Thoracic aorta endothelial cell (primary cell): ENCODE data around the gene MAK. TPM values are rescaled to one million over a fixed set of nuclear protein-coding genes. Genes with fewer than 3 reads are reported as not detected.

Source experiments
- small RNA-seq: library from RNA; depleted of rRNA; stranded (forward); fragments of <200 nt; gene quantifications from one replicate; pipeline ENCODE3, GENCODE V24; 2012
- total RNA-seq: library from RNA; depleted of rRNA; stranded (reverse); fragments of >200 nt; gene quantifications from 2 replicates; pipeline ENCODE4 v1.2.3, GENCODE V29; 2012

MAK gene, protein sequence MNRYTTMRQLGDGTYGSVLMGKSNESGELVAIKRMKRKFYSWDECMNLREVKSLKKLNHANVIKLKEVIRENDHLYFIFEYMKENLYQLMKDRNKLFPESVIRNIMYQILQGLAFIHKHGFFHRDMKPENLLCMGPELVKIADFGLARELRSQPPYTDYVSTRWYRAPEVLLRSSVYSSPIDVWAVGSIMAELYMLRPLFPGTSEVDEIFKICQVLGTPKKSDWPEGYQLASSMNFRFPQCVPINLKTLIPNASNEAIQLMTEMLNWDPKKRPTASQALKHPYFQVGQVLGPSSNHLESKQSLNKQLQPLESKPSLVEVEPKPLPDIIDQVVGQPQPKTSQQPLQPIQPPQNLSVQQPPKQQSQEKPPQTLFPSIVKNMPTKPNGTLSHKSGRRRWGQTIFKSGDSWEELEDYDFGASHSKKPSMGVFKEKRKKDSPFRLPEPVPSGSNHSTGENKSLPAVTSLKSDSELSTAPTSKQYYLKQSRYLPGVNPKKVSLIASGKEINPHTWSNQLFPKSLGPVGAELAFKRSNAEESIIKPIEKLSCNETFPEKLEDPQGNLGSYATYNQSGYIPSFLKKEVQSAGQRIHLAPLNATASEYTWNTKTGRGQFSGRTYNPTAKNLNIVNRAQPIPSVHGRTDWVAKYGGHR
- total RNA-seq: 0.07 TPM in 1 of 2 replicates, not detected in the other

DNA sequence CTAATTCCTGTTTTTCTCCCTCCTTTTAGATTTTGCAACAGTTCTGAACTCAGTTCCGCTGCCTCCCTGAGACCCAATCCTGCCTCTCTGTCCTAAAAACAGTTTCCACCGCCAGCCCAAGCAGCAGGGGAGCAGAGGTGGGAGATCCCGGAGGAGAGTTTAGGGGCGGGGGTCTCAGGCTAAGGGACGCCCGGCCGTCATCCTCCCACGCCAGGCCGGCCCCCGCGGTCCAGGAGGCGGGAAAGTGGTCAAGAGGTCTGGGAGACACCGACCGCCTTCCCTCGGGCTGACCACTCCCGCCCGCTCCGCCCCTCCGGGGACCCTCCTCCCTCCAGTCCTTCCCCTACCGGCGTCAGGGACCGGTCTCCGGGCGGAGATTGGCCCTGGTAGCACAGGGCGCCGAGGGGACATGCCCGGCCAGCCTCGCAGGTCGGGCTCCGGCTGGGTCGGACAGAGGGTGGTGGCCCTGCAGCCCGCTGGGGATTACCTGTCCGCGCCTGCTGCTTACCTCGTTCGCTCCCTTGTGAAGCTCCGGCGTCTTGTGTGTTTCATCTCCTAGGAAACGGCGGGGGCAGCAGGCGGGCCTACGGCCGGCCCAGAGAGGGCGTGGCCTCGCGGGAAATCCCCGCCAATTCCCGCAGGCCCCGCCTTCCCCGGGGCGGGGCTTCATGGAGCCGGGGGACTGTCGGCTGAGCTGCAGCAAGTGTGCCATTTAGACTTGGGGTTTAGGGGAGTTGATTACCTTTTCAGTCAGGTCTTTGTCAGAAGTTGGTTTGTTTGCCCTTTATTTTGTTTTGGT is at the start of gene MAK:
Gene MAK, minus strand, starts transcription at position 545 of the 799 bp plus-strand sequence. CDS start 7,891 bp downstream, outside the sequence.

DNA sequence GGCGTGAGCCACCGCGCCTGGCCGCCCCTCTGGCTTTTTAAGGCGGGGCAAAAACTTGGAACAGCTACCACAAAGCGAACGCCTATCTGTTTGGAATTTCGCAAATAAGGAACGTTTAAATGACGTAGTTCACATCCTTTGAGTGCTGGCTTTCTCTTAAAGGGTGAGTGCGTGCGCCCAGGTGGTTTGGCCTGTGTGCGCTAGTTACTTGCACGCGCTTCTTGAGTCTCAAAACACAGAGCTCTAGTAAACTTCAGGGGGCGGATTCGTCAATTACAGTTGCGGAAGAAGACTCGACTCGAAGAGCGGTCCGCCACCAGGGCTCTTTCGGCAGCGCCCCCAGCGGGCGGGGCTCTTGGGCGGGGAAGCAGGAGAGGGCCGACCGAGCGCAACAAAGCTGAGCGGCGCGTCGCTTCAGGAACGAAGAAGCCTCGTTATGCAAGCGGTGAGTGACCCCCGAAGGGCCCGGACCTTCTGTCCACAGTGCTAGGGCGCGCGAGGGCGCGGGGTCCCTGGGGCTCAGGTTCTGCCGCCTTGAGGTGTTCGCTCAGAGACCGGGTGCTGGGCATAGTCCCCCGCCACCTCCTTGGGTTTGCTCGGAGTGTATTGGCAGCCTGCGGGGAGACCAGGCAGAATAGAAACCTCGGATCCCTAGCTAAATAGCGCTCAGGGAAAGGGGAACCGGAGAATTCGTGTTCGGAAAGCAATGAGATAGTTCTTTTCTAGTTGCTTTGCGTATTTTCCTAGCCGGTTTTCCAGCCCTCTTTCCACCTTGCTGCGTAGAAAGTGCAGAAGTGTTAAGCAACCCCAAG is 48.6 kb upstream of the MAK start, which contains the start of gene SYCP2L:
Gene SYCP2L, plus strand, starts transcription at position 362 of the 812 bp plus-strand sequence. Its CDS starts 75 bp downstream, at position 437.

GRCh38 chr6:10747251-10747972 is 90.9 kb downstream of the MAK start, which contains the start of gene TMEM14B:
Gene TMEM14B (plus strand): TSS chr6:10747805. CDS start chr6:10749246, 1,441 bp downstream.

DNA sequence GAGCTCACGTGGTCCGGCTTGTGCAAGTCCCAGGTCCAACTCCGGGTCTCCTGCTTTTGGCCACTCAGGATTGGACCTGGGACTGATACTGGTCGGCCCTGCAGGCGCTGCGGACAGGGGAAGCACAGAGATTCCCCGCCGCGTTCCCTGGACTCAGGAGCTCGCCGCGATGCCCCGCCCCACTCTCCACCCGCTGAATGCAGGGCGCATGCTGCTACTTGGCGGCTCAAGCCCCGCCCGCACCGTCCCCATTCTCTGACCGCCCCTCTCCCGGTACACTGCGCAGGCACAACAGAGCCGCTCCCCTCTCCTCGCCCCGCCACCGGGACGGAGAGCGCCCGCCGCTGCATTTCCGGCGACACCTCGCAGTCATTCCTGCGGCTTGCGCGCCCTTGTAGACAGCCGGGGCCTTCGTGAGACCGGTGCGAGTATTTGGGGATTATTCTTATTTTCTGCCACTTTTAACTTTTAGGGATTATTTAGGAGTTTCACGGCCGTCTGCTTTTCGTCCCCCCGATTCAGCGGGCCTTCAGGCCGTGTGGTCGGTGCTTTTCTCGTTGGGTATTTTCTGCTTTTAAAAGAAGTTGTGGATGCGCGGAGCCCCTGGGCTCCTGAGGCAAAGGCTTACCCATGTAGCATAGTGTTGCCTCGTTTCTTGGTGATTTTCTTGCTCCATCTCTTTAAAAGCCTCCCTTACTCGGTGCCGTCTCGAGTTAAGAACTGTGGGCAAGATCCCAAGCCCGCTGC is 115.3 kb downstream of the MAK start, which contains the start of gene TMEM14C:
Gene TMEM14C, plus strand, starts transcription at position 251 of the 747 bp plus-strand sequence. CDS start 1,544 bp downstream, outside the sequence.

Small RNA genes within 50 kb of the gene (small RNA-seq; reads per million reads assigned to genes)
- gene RNA5SP203: not detected

Other genes starting within 250 kb of the MAK start
- gene C6orf52, start 143.9 kb downstream of the MAK start, total RNA-seq: not detected in 2 replicates
- 33.7 and 35.6 TPM in 2 replicates for gene PAK1IP1, start 143.6 kb downstream of the MAK start, total RNA-seq
- gene TMEM14C, start 115.5 kb downstream of the MAK start, total RNA-seq: 78.7 and 107 TPM in 2 replicates
- gene TMEM14B, start 90.7 kb downstream of the MAK start, total RNA-seq: 64.9 and 71.0 TPM in 2 replicates
- gene GCM2, start 43.5 kb upstream of the MAK start, total RNA-seq: not detected in 2 replicates
- not detected in 2 replicates for gene SYCP2L, start 48.5 kb upstream of the MAK start, total RNA-seq
- not detected in 2 replicates for gene ELOVL2, start 205.8 kb upstream of the MAK start, total RNA-seq